AG09309 (cell line): Measurements from ENCODE around the gene HLA-DQA1.
"Not testable (repeated sequence)": the region's sequence is repeated elsewhere in the genome, so short reads cannot be mapped to it uniquely, and the experiment has no call there.

Experiments used
- DNase-seq: peaks from one replicate; pipeline ENCODE4 v3.0.0-alpha.2; 2010; ENCODE audit warnings: low read depth
- H3K4me3 ChIP-seq: 2 replicates; pipeline ENCODE4 v1.5.1; 2011; ENCODE audit warnings: mild to moderate bottlenecking, low read depth, low read length, moderate library complexity; ENCODE audit not compliant: control insufficient read depth
- CTCF ChIP-seq: IDR thresholded peaks from 2 replicates; pipeline ENCODE4 v1.5.1; 2011; ENCODE audit warnings: mild to moderate bottlenecking, low read depth, low read length, inconsistent platforms; ENCODE audit not compliant: insufficient read depth, control insufficient read depth; ENCODE audit errors: missing control alignments

Gene HLA-DQA1

GRCh38 chr6:32637219-32637880 lies at the start of gene HLA-DQA1:
Gene HLA-DQA1 (plus strand): TSS chr6:32637406. CDS start chr6:32637459, 53 bp downstream.
- no peak for TF ChIP-seq CTCF
- DNase-seq = no peak
- H3K4me3 ChIP-seq = no peak within 1 kb of the TSS

- no peak overlapping the region for H3K4me3 ChIP-seq
- no peak for DNase-seq
- no peak for TF ChIP-seq CTCF
Observed at GRCh38 chr6:32588156-32588555, 49.0 kb upstream of the HLA-DQA1 start.

GRCh38 chr6:32589596-32590449 lies 47.4 kb upstream of the HLA-DQA1 start, which contains the start of gene HLA-DRB1:
Gene HLA-DRB1 (minus strand): TSS chr6:32589848. CDS start chr6:32589742, 106 bp downstream.
- DNase-seq = no peak
- H3K4me3 ChIP-seq = no peak within 1 kb of the TSS
- TF ChIP-seq CTCF = no peak

- DNase-seq, H3K4me3 ChIP-seq: not testable (repeated sequence)
Observed at GRCh38 chr6:32590713-32591112, 46.5 kb upstream of the HLA-DQA1 start.

- no peak overlapping the region for H3K4me3 ChIP-seq
- no peak for TF ChIP-seq CTCF
- DNase-seq = no peak
Observed at GRCh38 chr6:32597024-32597423, 40.2 kb upstream of the HLA-DQA1 start.

- no peak overlapping the region for H3K4me3 ChIP-seq
- no peak for TF ChIP-seq CTCF
- DNase-seq = no peak
Observed at GRCh38 chr6:32602383-32602782, 34.8 kb upstream of the HLA-DQA1 start.

GRCh38 chr6:32603222-32603621 lies 34.0 kb upstream of the HLA-DQA1 start:
- no peak for TF ChIP-seq CTCF
- DNase-seq = no peak
- no peak overlapping the region for H3K4me3 ChIP-seq
